GM10248 (cell line): Measurements from ENCODE around the gene TBC1D22B.

Source experiments
- CTCF ChIA-PET: fragments of 300-600 bp; sonication (Branson Sonifier 250); formaldehyde crosslinking; extraction: SDS; loops from one replicate; lab custom pipeline; 2021; ENCODE audit warnings: antibody characterized with exemption; lab: Yijun Ruan, JAX
- POLR2A ChIA-PET: fragments of 350-650 bp; sonication (Branson Sonifier 250); formaldehyde crosslinking; extraction: SDS; loops from one replicate; lab custom pipeline; 2020; ENCODE audit warnings: antibody characterized with exemption; lab: Yijun Ruan, JAX
- DNase-seq: peaks from one replicate; pipeline ENCODE4 v3.0.0; 2012; ENCODE audit errors: extremely low spot score
- CTCF ChIP-seq: IDR thresholded peaks from 2 replicates; pipeline ENCODE4 v1.5.1; 2012; ENCODE audit warnings: mild to moderate bottlenecking, low read depth; ENCODE audit errors: extremely low read depth, missing control alignments, control extremely low read depth

The TBC1D22B gene

GRCh38 chr6:37253486-37254007 lies 4.0 kb upstream of the TBC1D22B start:
- TF ChIP-seq CTCF = no peak
- ChIA-PET POLR2A (no interaction called here), CTCF (interaction anchor here (1.2 kb wide), 1 partner anchor 16 kb away, joined by 3 read pairs; no protein-coding TSS in a partner anchor)

GRCh38 chr6:37254881-37255280 lies 2.7 kb upstream of the TBC1D22B start:
- DNase-seq = no peak
- ChIA-PET POLR2A (no interaction called here), CTCF (interaction anchor here (1.1 kb wide), 1 partner anchor 10 kb away, joined by 3 read pairs; no protein-coding TSS in a partner anchor)
- TF ChIP-seq CTCF = no peak

More at GRCh38 chr6:37253486-37254007, 4.0 kb upstream of the TBC1D22B start:
- no peak for DNase-seq

- POLR2A ChIA-PET = interaction anchor here (0.6 to 2.1 kb wide), 6 partner anchors 9 to 33 kb away, joined by 3 to 8 read pairs (median 4); no protein-coding TSS in a partner anchor
- TF ChIP-seq CTCF = no peak
- CTCF ChIA-PET = interaction anchor here (0.9 to 2.0 kb wide), 8 partner anchors 8 to 406 kb away, joined by 3 to 6 read pairs (median 4); no protein-coding TSS in a partner anchor
- DNase-seq = no peak
Measured at GRCh38 chr6:37256692-37257319, 766 bp upstream of the TBC1D22B start.

- ChIA-PET CTCF (interaction anchor here (0.8 to 2.0 kb wide), 9 partner anchors 9 to 406 kb away, joined by 3 to 6 read pairs (median 4); no protein-coding TSS in a partner anchor), POLR2A (interaction anchor here (0.6 to 2.1 kb wide), 6 partner anchors 9 to 34 kb away, joined by 3 to 8 read pairs (median 4); no protein-coding TSS in a partner anchor)
- TF ChIP-seq CTCF = no peak
- no peak for DNase-seq
Measured at GRCh38 chr6:37257320-37257633, 295 bp upstream of the TBC1D22B start.

GRCh38 chr6:37258405-37259105 lies 983 bp downstream of the TBC1D22B start:
- POLR2A ChIA-PET = interaction anchor here (0.7 to 2.1 kb wide), 7 partner anchors 11 to 364 kb away, joined by 3 to 8 read pairs (median 4); no protein-coding TSS in a partner anchor
- CTCF ChIA-PET = interaction anchor here (0.8 to 2.0 kb wide), 7 partner anchors 7 to 407 kb away, joined by 3 to 6 read pairs (median 4); no protein-coding TSS in a partner anchor
- DNase-seq = no peak
- TF ChIP-seq CTCF = no peak

GRCh38 chr6:37259191-37259590 lies 1.6 kb downstream of the TBC1D22B start:
- no peak for TF ChIP-seq CTCF
- POLR2A ChIA-PET = interaction anchor here (0.7 to 1.8 kb wide), 3 partner anchors 13 to 19 kb away, joined by 3 to 4 read pairs (median 3); no protein-coding TSS in a partner anchor
- no peak for DNase-seq
- CTCF ChIA-PET = interaction anchor here (1.3 to 1.8 kb wide), 2 partner anchors 8 to 49 kb away, joined by 3 to 6 read pairs; no protein-coding TSS in a partner anchor
